ENCODE results near the gene NCKAP5.

Gene NCKAP5

GRCh38 chr2:132668189-132668823, 900.0 kb downstream of the NCKAP5 start:
- DNase-seq (ENCODE audit: low read depth, low spot score), result peak; percentile 62

- DNase-seq (ENCODE audit: low read depth, low spot score), result no peak
Observed at GRCh38 chr2:132667706-132668105, 900.6 kb downstream of the NCKAP5 start.

- no peak for DNase-seq (ENCODE audit: low read depth, low spot score)
Observed at GRCh38 chr2:132665401-132666140, 902.7 kb downstream of the NCKAP5 start.

GRCh38 chr2:132664096-132664495, 904.2 kb downstream of the NCKAP5 start:
- no peak for DNase-seq (ENCODE audit: low read depth, low spot score)

- DNase-seq (ENCODE audit: low read depth, low spot score), result no peak
Observed at GRCh38 chr2:132662732-132663131, 905.5 kb downstream of the NCKAP5 start.

GRCh38 chr2:132659331-132659730, 908.9 kb downstream of the NCKAP5 start:
- no peak for DNase-seq (ENCODE audit: low read depth, low spot score)

- no peak for DNase-seq (ENCODE audit: low read depth, low spot score)
Observed at GRCh38 chr2:132656266-132656975, 911.8 kb downstream of the NCKAP5 start.

- no peak for DNase-seq (ENCODE audit: low read depth, low spot score)
Observed at GRCh38 chr2:132654968-132655367, 913.3 kb downstream of the NCKAP5 start.

- DNase-seq (ENCODE audit: low read depth, low spot score), result no peak
Observed at GRCh38 chr2:132654335-132654734, 913.9 kb downstream of the NCKAP5 start.

GRCh38 chr2:132652474-132652873, 915.8 kb downstream of the NCKAP5 start:
- no peak for DNase-seq (ENCODE audit: low read depth, low spot score)

GRCh38 chr2:132651115-132652045, 916.9 kb downstream of the NCKAP5 start:
- DNase-seq (ENCODE audit: low read depth, low spot score), result peak; percentile 24

GRCh38 chr2:132646540-132647108, 921.6 kb downstream of the NCKAP5 start:
- no peak for DNase-seq (ENCODE audit: low read depth, low spot score)

GRCh38 chr2:132645722-132646539, 922.3 kb downstream of the NCKAP5 start:
- no peak for DNase-seq (ENCODE audit: low read depth, low spot score)

GRCh38 chr2:132645176-132645575, 923.1 kb downstream of the NCKAP5 start:
- DNase-seq (ENCODE audit: low read depth, low spot score), result no peak

GRCh38 chr2:132642415-132642814, 925.8 kb downstream of the NCKAP5 start:
- DNase-seq (ENCODE audit: low read depth, low spot score), result no peak

- DNase-seq (ENCODE audit: low read depth, low spot score), result no peak
Observed at GRCh38 chr2:132641819-132642218, 926.4 kb downstream of the NCKAP5 start.

- no peak for DNase-seq (ENCODE audit: low read depth, low spot score)
Observed at GRCh38 chr2:132640116-132640515, 928.1 kb downstream of the NCKAP5 start.

- DNase-seq (ENCODE audit: low read depth, low spot score), result no peak
Observed at GRCh38 chr2:132638313-132639040, 929.8 kb downstream of the NCKAP5 start.

- no peak for DNase-seq (ENCODE audit: low read depth, low spot score)
Observed at GRCh38 chr2:132636346-132636745, 931.9 kb downstream of the NCKAP5 start.

GRCh38 chr2:132633635-132634034, 934.6 kb downstream of the NCKAP5 start:
- no peak for DNase-seq (ENCODE audit: low read depth, low spot score)

Measured in ELF-1 (cell line).